IMR-90 (cell line): ENCODE measurements around the gene ZNF17. TPM values are rescaled to one million over a fixed set of nuclear protein-coding genes. Genes with fewer than 3 reads are reported as not detected.

ENCODE experiments used
- ATAC-seq: fragments of 200-7000 bp; cut with Tn5 transposase; 2 replicates; pipeline ENCODE4 v1.9.1; 2020; ENCODE audit warnings: low read depth, mild to moderate bottlenecking, moderate library complexity
- BruUV-seq: library from RNA; stranded (reverse); fragments of 400-500 nt; replicated peaks from 2 replicates; lab custom pipeline; 2021; lab: Mats Ljungman, UMichigan
- CTCF ChIA-PET: fragments of 300-600 bp; formaldehyde crosslinking; extraction: SDS; loops from one replicate; lab custom pipeline; 2021; ENCODE audit warnings: antibody characterized with exemption; lab: Yijun Ruan, JAX
- POLR2A ChIA-PET: fragments of 300-600 bp; sonication (Branson Sonifier 250); formaldehyde crosslinking; loops from one replicate; lab custom pipeline; 2022; ENCODE audit warnings: antibody characterized with exemption; ENCODE audit not compliant: unreplicated experiment; lab: Charles Lee
- DNase-seq: peaks from one replicate; pipeline ENCODE4 v3.0.0; 2013
- H2AFZ ChIP-seq: replicated peaks from 2 replicates; pipeline ENCODE3; 2013; ENCODE audit warnings: low read length, mild to moderate bottlenecking; ENCODE audit not compliant: poor library complexity
- H2AK5ac ChIP-seq: 2 replicates; pipeline ENCODE4 v1.6.1; 2013; ENCODE audit warnings: low read depth, low read length, inconsistent platforms
- H2AK9ac ChIP-seq: replicated peaks from 2 replicates; pipeline ENCODE3; 2013; ENCODE audit warnings: mild to moderate bottlenecking, low read depth, low read length, moderate library complexity; ENCODE audit not compliant: poor library complexity
- H2BK120ac ChIP-seq: 2 replicates; pipeline ENCODE4 v1.6.1; 2013; ENCODE audit warnings: low read depth, low read length, inconsistent platforms
- H2BK15ac ChIP-seq: 3 replicates; pipeline ENCODE4 v1.6.1; 2013; ENCODE audit warnings: low read depth, low read length, inconsistent platforms
- H2BK20ac ChIP-seq: 2 replicates; pipeline ENCODE4 v1.6.1; 2013; ENCODE audit warnings: low read depth, mild to moderate bottlenecking, inconsistent platforms, low read length, moderate library complexity
- H2BK5ac ChIP-seq: 2 replicates; pipeline ENCODE4 v1.6.1; 2013; ENCODE audit warnings: mild to moderate bottlenecking, low read depth, low read length, inconsistent platforms; ENCODE audit not compliant: poor library complexity, severe bottlenecking
- H3K14ac ChIP-seq: replicated peaks from 2 replicates; pipeline ENCODE4 v1.6.1; 2013; ENCODE audit warnings: low read depth, low read length, inconsistent platforms
- H3K18ac ChIP-seq: 2 replicates; pipeline ENCODE4 v1.6.1; 2013; ENCODE audit warnings: low read depth, low read length, control low read depth
- H3K23ac ChIP-seq: 2 replicates; pipeline ENCODE4 v1.6.1; 2013; ENCODE audit warnings: low read depth, low read length, inconsistent platforms
- H3K27ac ChIP-seq: 2 replicates; pipeline ENCODE4 v1.5.1; 2013; ENCODE audit warnings: mild to moderate bottlenecking, control low read depth, low read length; ENCODE audit not compliant: insufficient read depth
- H3K27me3 ChIP-seq: 2 replicates; pipeline ENCODE4 v1.6.1; 2013; ENCODE audit warnings: low read length; ENCODE audit not compliant: control insufficient read depth, insufficient read depth
- H3K36me3 ChIP-seq: 2 replicates; pipeline ENCODE4 v1.6.1; 2013; ENCODE audit warnings: low read length, mixed read lengths; ENCODE audit not compliant: control insufficient read depth, insufficient read depth
- H3K4ac ChIP-seq: 2 replicates; pipeline ENCODE4 v1.6.1; 2013; ENCODE audit warnings: low read depth, low read length, inconsistent platforms
- H3K4me1 ChIP-seq: 2 replicates; pipeline ENCODE4 v1.6.1; 2013; ENCODE audit warnings: low read length, mixed read lengths; ENCODE audit not compliant: control insufficient read depth, insufficient read depth
- H3K4me2 ChIP-seq: 2 replicates; pipeline ENCODE4 v1.6.1; 2013; ENCODE audit warnings: low read depth, mild to moderate bottlenecking, control low read depth, low read length, moderate library complexity
- H3K4me3 ChIP-seq: 2 replicates; pipeline ENCODE4 v1.5.1; 2013; ENCODE audit warnings: low read depth, mild to moderate bottlenecking, control low read depth, low read length, moderate library complexity; ENCODE audit not compliant: insufficient read depth
- H3K56ac ChIP-seq: 2 replicates; pipeline ENCODE4 v1.6.1; 2013; ENCODE audit warnings: low read length, inconsistent platforms; ENCODE audit not compliant: insufficient read depth; ENCODE audit errors: extremely low read depth
- H3K79me1 ChIP-seq, 2 experiments: 2 replicates each; pipeline ENCODE4 v1.6.1; 2013; ENCODE audit warnings: low read length in 2 of 2, inconsistent platforms in 1 of 2, low read depth in 1 of 2
- H3K9ac ChIP-seq: 2 replicates; pipeline ENCODE4 v1.6.1; 2013; ENCODE audit warnings: low read depth, low read length, control low read depth
- H3K9me1 ChIP-seq: 2 replicates; pipeline ENCODE4 v1.6.1; 2013; ENCODE audit warnings: low read length, inconsistent platforms; ENCODE audit not compliant: insufficient read depth
- H3K9me3 ChIP-seq: 2 replicates; pipeline ENCODE4 v1.6.1; 2013; ENCODE audit warnings: low read length; ENCODE audit not compliant: control insufficient read depth, insufficient read depth
- H4K20me1 ChIP-seq: 2 replicates; pipeline ENCODE4 v1.6.1; 2013; ENCODE audit warnings: low read length, inconsistent platforms; ENCODE audit not compliant: insufficient read depth
- H4K5ac ChIP-seq: 2 replicates; pipeline ENCODE4 v1.6.1; 2013; ENCODE audit warnings: mild to moderate bottlenecking, low read depth, low read length, control low read depth
- H4K8ac ChIP-seq, 2 experiments: 2 replicates each; pipeline ENCODE4 v1.6.1; 2013; ENCODE audit warnings: low read depth in 2 of 2, low read length in 2 of 2, control low read depth in 1 of 2, inconsistent platforms in 1 of 2
- H4K91ac ChIP-seq: 2 replicates; pipeline ENCODE4 v1.6.1; 2013; ENCODE audit warnings: low read depth, low read length, inconsistent platforms; ENCODE audit not compliant: insufficient read depth
- BHLHE40 ChIP-seq: fragments of 150-350 bp; IDR thresholded peaks from 2 replicates; pipeline ENCODE4 v1.6.1; 2016; ENCODE audit warnings: mild to moderate bottlenecking, low read depth, low read length
- CEBPB ChIP-seq: IDR thresholded peaks from 2 replicates; pipeline ENCODE4 v1.6.1; 2012; ENCODE audit warnings: low read depth, low read length, improper control_type of control experiment
- MXI1 ChIP-seq: IDR thresholded peaks from 2 replicates; pipeline ENCODE4 v1.6.1; 2012; ENCODE audit warnings: low read depth, mild to moderate bottlenecking, low read length, moderate library complexity, borderline replicate concordance
- POLR2A ChIP-seq: IDR thresholded peaks from 2 replicates; pipeline ENCODE4 v1.6.1; 2012; ENCODE audit warnings: mild to moderate bottlenecking, low read depth, low read length
- RAD21 ChIP-seq: IDR thresholded peaks from 2 replicates; pipeline ENCODE4 v1.6.1; 2012; ENCODE audit warnings: low read length, improper control_type of control experiment
- RCOR1 ChIP-seq: IDR thresholded peaks from 2 replicates; pipeline ENCODE4 v1.6.1; 2012; ENCODE audit warnings: mild to moderate bottlenecking, low read length, improper control_type of control experiment; ENCODE audit not compliant: insufficient replicate concordance
- RFX5 ChIP-seq: IDR thresholded peaks from 2 replicates; pipeline ENCODE4 v1.8.0; 2012; ENCODE audit warnings: low read depth, mild to moderate bottlenecking, low read length, moderate library complexity
- SMC3 ChIP-seq: fragments of 150-350 bp; IDR thresholded peaks from 2 replicates; pipeline ENCODE4 v1.6.1; 2016; ENCODE audit warnings: low read depth, mild to moderate bottlenecking, antibody characterized with exemption, low read length, moderate library complexity
- USF2 ChIP-seq: fragments of 150-350 bp; IDR thresholded peaks from 2 replicates; pipeline ENCODE4 v1.6.1; 2017; ENCODE audit warnings: mild to moderate bottlenecking, antibody characterized with exemption, low read length, low read depth
- WGBS, 2 experiments: methylation state at CpG; one replicate each; pipeline versions ENCODE4 v1.1.5 to v1.1.7; 2013; ENCODE audit warnings: missing lambda C conversion rate in 2 of 2; ENCODE audit not compliant: insufficient read length in 1 of 2; ENCODE audit errors: extremely low coverage in 2 of 2; 5-methylcytosine and 5-hydroxymethylcytosine counted together
- dilution Hi-C: fragments of 300-500 bp; cut with HindIII; formaldehyde crosslinking; loops from one replicate; pipeline ENCODE4 v1.14.3; 2018; ENCODE audit warnings: low sequenced_read_pairs; ENCODE audit not compliant: unreplicated experiment
- in situ Hi-C: fragments of 300-500 bp; cut with MboI; formaldehyde crosslinking; loops from 3 replicates; pipeline ENCODE4 v1.14.3; 2019; ENCODE audit warnings: low sequenced_read_pairs, inconsistent platforms, mixed read lengths
- intact Hi-C: fragments of 100-400 bp; cut with micrococcal nuclease; formaldehyde crosslinking; loops from 2 replicates; pipeline ENCODE4 v1.10.0; 2022
- polyA plus RNA-seq, 3 experiments: library from polyadenylated mRNA; depleted of rRNA; stranded (reverse); fragments of >200 nt; gene quantifications; 2 replicates each; pipeline ENCODE4 v1.2.3, GENCODE V29; 2012; ENCODE audit warnings: low replicate concordance in 1 of 3
- total RNA-seq: library from RNA; depleted of rRNA; stranded (reverse); fragments of >200 nt; gene quantifications from 2 replicates; pipeline ENCODE4 v1.2.3, GENCODE V29; 2012

The ZNF17 gene
- total and polyA plus RNA-seq, 2 of the 4 experiments (the other 2 are of a cell fraction) = 4.3 to 17.4 TPM

GRCh38 chr19:57362419-57362818 is 48.5 kb upstream of the ZNF17 start:
- Histone ChIP-seq H3K27ac (peak overlapping the region; percentile 76; the same call in 1 of the 2 replicates), H2BK120ac (peak overlapping the region; percentile 46; the same call in 1 of the 2 replicates), H2BK20ac (no peak overlapping the region), H4K20me1 (no peaks in the 10 kb centered on the region), H3K14ac (peak overlapping the region; percentile 93), H3K79me1 (peaks cover 17 to 34% of the 10 kb centered on the region in 2 experiments; a peak in 3 of 4 replicates), H3K27me3 (no peaks in the 10 kb centered on the region), H3K4me3 (peak overlapping the region; percentile 54; the same call in 1 of the 2 replicates), H2AFZ (peak overlapping the region; percentile 91), H2AK5ac (peak overlapping the region; percentile 65; the same call in 1 of the 2 replicates), H3K9me3 (no peaks in the 10 kb centered on the region), H3K56ac (peak overlapping the region; percentile 59; the same call in 1 of the 2 replicates), H3K4me2 (peak overlapping the region; percentile 81), H3K36me3 (peaks cover 15% of the 10 kb centered on the region), H3K23ac (peak overlapping the region; percentile 92; the same call in 1 of the 2 replicates), H3K9ac (peak overlapping the region; percentile 73), H2BK15ac (peak overlapping the region; percentile 77), H2AK9ac (no peak overlapping the region), H4K91ac (peak overlapping the region; percentile 79), H4K5ac (peak overlapping the region; percentile 94), H2BK5ac (peak overlapping the region; percentile 73), H3K4me1 (no peaks in the 10 kb centered on the region), H3K4ac (peak overlapping the region; percentile 81), H4K8ac (peak overlapping the region; percentile 97 to 99), H3K18ac (no peak overlapping the region), H3K9me1 (no peaks in the 10 kb centered on the region; the same call in 1 of the 2 replicates)
- POLR2A ChIA-PET = interaction anchor here (0.6 to 1.0 kb wide), 3 partner anchors 12 to 393 kb away, joined by 3 to 11 read pairs (median 4); partner anchors contain the start of genes ZNF304 and ZNF548
- ATAC-seq (no peak), DNase-seq (no peak)
- dilution Hi-C loops (no loop called here), intact Hi-C loops (no loop called here), in situ Hi-C loops (no loop called here)
- CTCF ChIA-PET = no interaction called here
- WGBS, 2 experiments = no CpG with 5 or more reads among the region's 2 CpGs
- TF ChIP-seq POLR2A (no peak), RCOR1 (no peak), BHLHE40 (no peak), RAD21 (no peak), USF2 (no peak), RFX5 (no peak), CEBPB (no peak), MXI1 (no peak), SMC3 (no peak)
- no TSS peak for BruUV-seq
